Gastrocnemius medialis (tissue), 4 donors: Measurements from ENCODE around the gene HMCN2. TPM values are rescaled to one million over a fixed set of nuclear protein-coding genes. Genes with fewer than 3 reads are reported as not detected.

Experiments
- ATAC-seq, 2 donors: fragments of 150-250 bp; one replicate each; pipeline ENCODE4 v1.9.1; 2016
- DNase-seq, 2 donors: peaks; one replicate each; pipeline ENCODE4 v3.0.0-alpha.2; 2019
- H3K27ac ChIP-seq, 4 donors: fragments of 200-600 bp; sonication (generic); 1 replicate in 1 of 4; 2 replicates in 3 of 4; pipeline ENCODE4 v1.5.1; 2016 to 2018; ENCODE audit warnings: mild to moderate bottlenecking in 2 of 4, moderate library complexity in 1 of 4
- H3K27me3 ChIP-seq, 3 donors: fragments of 200-600 bp; sonication (generic) in 2 of 3; 1 replicate in 1 of 3; 2 replicates in 2 of 3; pipeline versions ENCODE4 v1.5.1 to v1.6.0; 2016 to 2019; ENCODE audit warnings: mild to moderate bottlenecking in 1 of 3, moderate library complexity in 1 of 3
- H3K36me3 ChIP-seq, 2 donors: fragments of 200-600 bp; sonication (generic) in 1 of 2; one replicate each; pipeline ENCODE4 v1.5.1; 2017 to 2018
- H3K4me1 ChIP-seq, 2 donors: fragments of 200-600 bp; sonication (generic) in 1 of 2; one replicate each; pipeline ENCODE4 v1.5.1; 2016 to 2017; ENCODE audit warnings: mild to moderate bottlenecking in 2 of 2
- H3K4me3 ChIP-seq, 4 donors: fragments of 200-600 bp; sonication (generic) in 3 of 4; 1 replicate in 1 of 4; 2 replicates in 3 of 4; pipeline ENCODE4 v1.5.1; 2016 to 2019; ENCODE audit warnings: mild to moderate bottlenecking in 2 of 4
- H3K9me3 ChIP-seq, 3 donors: fragments of 200-600 bp; sonication (generic) in 2 of 3; 1 replicate in 1 of 3; 2 replicates in 2 of 3; pipeline ENCODE4 v1.5.1; 2016 to 2019
- POLR2A ChIP-seq, 2 donors: fragments of 450-650 bp; IDR thresholded peaks; one replicate each; pipeline ENCODE4 v1.6.1; 2017; ENCODE audit warnings: antibody characterized with exemption in 2 of 2, mild to moderate bottlenecking in 2 of 2, moderate library complexity in 2 of 2
- in situ Hi-C, 4 donors: fragments of 200-750 bp; cut with MboI; loops; one replicate each; pipeline versions ENCODE4 v1.15.0 to v1.8.0; 2017; ENCODE audit warnings: low sequenced_read_pairs in 4 of 4
- intact Hi-C: fragments of 100-400 bp; cut with DNase I; formaldehyde crosslinking; loops from one replicate; pipeline ENCODE4 v1.15.1; 2023; ENCODE audit warnings: low total_unique reads
- total RNA-seq, 4 donors: library from RNA; depleted of rRNA; stranded (reverse); fragments of >200 nt; gene quantifications; one replicate each; pipeline versions ENCODE4 v1.1.0 to v1.2.3, GENCODE V29; 2016
- TF ChIP-seq, protein P1 (sequence below), 5 experiments: fragments of 450-650 bp in 3 of 5; fragments of 200-600 bp in 2 of 5; sonication (generic) in 2 of 5; IDR thresholded peaks in 4 of 5; conservative IDR thresholded peaks in 1 of 5; 1 replicate in 4 of 5; 2 replicates in 1 of 5; pipeline ENCODE4 v1.5.1; 2016 to 2019; ENCODE audit warnings: antibody characterized with exemption in 5 of 5, mild to moderate bottlenecking in 3 of 5, moderate library complexity in 3 of 5

The HMCN2 gene
- total RNA-seq, 4 donors from 2014 or later: 1.9 to 8.5 (median 7.7) TPM

DNA sequence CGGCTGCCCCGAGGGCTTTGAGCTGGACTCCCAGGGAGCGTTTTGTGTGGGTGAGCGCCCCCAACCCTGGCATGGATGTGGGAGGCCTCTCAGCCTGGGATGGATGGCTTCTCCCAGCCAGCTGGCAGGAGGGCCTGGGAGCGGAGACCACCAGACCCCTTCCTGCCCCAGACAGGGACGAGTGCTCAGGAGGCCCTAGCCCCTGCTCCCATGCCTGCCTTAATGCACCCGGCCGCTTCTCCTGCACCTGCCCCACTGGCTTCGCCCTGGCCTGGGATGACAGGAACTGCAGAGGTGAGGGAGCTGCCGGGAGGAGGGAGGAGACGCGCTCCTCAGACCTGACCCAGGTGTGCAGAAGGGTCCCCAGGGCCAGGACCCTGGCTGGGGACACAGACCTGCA lies 161.8 kb downstream of the HMCN2 start:
- intact Hi-C loops: no loop called here
- peaks cover 0 to 3% (median 3%) of the 10 kb centered on the region in 3 donors for H3K27me3 ChIP-seq
- no peak overlapping the region for H3K27ac ChIP-seq

DNA sequence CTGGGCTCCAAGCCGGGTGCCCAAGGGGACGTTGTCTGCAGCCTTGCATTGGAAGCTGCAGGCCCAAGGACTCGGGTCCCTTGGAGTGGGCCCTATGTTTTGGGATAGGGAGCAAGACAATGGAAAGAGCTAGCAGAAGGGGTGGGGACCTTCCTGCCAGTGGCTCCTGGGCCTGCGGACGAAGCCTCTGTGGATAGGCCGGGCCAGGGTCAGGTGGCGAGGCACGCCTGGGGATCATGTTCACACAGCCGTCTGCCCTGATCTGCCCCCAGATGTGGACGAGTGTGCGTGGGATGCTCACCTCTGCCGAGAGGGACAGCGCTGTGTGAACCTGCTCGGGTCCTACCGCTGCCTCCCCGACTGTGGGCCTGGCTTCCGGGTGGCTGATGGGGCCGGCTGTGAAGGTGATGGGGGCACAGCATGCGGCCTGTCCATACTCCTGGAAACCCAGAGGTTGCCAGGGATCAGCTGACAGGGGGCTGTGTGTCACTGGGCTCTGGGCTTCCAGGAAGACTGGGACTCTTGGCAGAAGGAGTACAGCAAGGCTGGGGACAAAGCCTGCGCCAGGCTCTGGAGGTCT lies 162.6 kb downstream of the HMCN2 start:
- Histone ChIP-seq H3K36me3 (no peaks in the 10 kb centered on the region), H3K27me3 (no peaks in the 10 kb centered on the region), H3K4me1 (no peaks in the 10 kb centered on the region), H3K4me3 (no peak overlapping the region), H3K9me3 (no peaks in the 10 kb centered on the region), H3K27ac (no peak overlapping the region)
- ATAC-seq: no peak
- in situ Hi-C loops: no loop called here
- intact Hi-C loops: no loop called here
- no peak for DNase-seq
- no peak for TF ChIP-seq POLR2A (IDR thresholded peaks at IDR 0.05)
- TF ChIP-seq, protein P1, sequence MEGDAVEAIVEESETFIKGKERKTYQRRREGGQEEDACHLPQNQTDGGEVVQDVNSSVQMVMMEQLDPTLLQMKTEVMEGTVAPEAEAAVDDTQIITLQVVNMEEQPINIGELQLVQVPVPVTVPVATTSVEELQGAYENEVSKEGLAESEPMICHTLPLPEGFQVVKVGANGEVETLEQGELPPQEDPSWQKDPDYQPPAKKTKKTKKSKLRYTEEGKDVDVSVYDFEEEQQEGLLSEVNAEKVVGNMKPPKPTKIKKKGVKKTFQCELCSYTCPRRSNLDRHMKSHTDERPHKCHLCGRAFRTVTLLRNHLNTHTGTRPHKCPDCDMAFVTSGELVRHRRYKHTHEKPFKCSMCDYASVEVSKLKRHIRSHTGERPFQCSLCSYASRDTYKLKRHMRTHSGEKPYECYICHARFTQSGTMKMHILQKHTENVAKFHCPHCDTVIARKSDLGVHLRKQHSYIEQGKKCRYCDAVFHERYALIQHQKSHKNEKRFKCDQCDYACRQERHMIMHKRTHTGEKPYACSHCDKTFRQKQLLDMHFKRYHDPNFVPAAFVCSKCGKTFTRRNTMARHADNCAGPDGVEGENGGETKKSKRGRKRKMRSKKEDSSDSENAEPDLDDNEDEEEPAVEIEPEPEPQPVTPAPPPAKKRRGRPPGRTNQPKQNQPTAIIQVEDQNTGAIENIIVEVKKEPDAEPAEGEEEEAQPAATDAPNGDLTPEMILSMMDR (IDR thresholded peaks at IDR 0.05 in 4 of 5, conservative IDR thresholded peaks at IDR 0.05 in 1 of 5): no peak

More for the DNA sequence above, 161.8 kb downstream of the HMCN2 start:
- Histone ChIP-seq H3K36me3 (no peaks in the 10 kb centered on the region), H3K9me3 (no peaks in the 10 kb centered on the region), H3K4me1 (no peaks in the 10 kb centered on the region), H3K4me3 (no peak overlapping the region)
- in situ Hi-C loops: no loop called here
- TF ChIP-seq, protein P1 (IDR thresholded peaks at IDR 0.05 in 4 of 5, conservative IDR thresholded peaks at IDR 0.05 in 1 of 5): no peak
- no peak for TF ChIP-seq POLR2A (IDR thresholded peaks at IDR 0.05)
- DNase-seq (no peak), ATAC-seq (no peak)

- DNase-seq (no peak), ATAC-seq (no peak)
- H3K4me3 ChIP-seq: no peak overlapping the region
- in situ Hi-C loops (no loop called here), intact Hi-C loops (no loop called here)
- no peaks in the 10 kb centered on the region for H3K4me1 ChIP-seq
- H3K27me3 ChIP-seq: no peaks in the 10 kb centered on the region
- TF ChIP-seq POLR2A (IDR thresholded peaks at IDR 0.05): no peak
- H3K9me3 ChIP-seq: no peaks in the 10 kb centered on the region
- H3K36me3 ChIP-seq: no peaks in the 10 kb centered on the region
- no peak overlapping the region for H3K27ac ChIP-seq
Measured at GRCh38 chr9:130429381-130429780, 163.8 kb downstream of the HMCN2 start.

DNA sequence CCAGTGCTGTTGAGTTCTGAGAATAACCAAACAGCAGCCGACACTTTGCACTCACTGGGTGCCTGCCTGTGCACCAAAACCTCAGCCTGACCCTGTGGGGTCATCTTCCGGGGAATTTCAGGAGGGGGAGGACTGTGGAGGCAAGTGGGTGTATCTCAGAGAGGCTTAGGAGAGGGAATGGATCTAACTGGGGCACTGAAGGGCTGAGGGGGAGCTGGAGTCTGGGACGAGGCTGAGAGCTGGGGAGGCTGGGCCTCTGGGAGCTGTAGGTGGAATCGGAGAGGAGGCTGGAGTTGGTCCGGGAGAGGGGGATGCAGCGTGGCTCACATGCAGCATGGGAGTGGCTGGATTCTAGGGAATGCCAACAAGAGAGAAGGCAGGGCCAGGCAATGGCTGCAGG lies 164.3 kb downstream of the HMCN2 start:
- intact Hi-C loops: no loop called here
- H3K36me3 ChIP-seq: no peaks in the 10 kb centered on the region
- in situ Hi-C loops: no loop called here
- ATAC-seq (no peak), DNase-seq (no peak)
- no peak for TF ChIP-seq POLR2A (IDR thresholded peaks at IDR 0.05)
- TF ChIP-seq, protein P1 (IDR thresholded peaks at IDR 0.05 in 4 of 5, conservative IDR thresholded peaks at IDR 0.05 in 1 of 5): no peak
- no peak overlapping the region for H3K4me3 ChIP-seq
- H3K4me1 ChIP-seq: no peaks in the 10 kb centered on the region
- no peaks in the 10 kb centered on the region for H3K9me3 ChIP-seq
- no peaks in the 10 kb centered on the region for H3K27me3 ChIP-seq
- no peak overlapping the region for H3K27ac ChIP-seq

DNA sequence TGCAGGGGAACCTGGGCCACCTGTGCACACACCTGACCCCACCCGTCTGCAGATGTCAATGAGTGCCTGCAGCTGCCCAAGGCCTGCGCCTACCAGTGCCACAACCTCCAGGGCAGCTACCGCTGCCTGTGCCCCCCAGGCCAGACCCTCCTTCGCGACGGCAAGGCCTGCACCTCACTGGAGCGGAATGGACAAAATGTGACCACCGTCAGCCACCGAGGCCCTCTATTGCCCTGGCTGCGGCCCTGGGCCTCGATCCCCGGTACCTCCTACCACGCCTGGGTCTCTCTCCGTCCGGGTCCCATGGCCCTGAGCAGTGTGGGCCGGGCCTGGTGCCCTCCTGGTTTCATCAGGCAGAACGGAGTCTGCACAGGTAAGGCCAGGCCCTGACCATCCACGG lies 164.7 kb downstream of the HMCN2 start:
- no peak for ATAC-seq
- H3K27me3 ChIP-seq: no peaks in the 10 kb centered on the region
- H3K36me3 ChIP-seq: no peaks in the 10 kb centered on the region
- no peaks in the 10 kb centered on the region for H3K4me1 ChIP-seq
- in situ Hi-C loops: no loop called here
- intact Hi-C loops: no loop called here
- no peak for DNase-seq
- TF ChIP-seq POLR2A (IDR thresholded peaks at IDR 0.05): no peak
- TF ChIP-seq, protein P1 (IDR thresholded peaks at IDR 0.05 in 4 of 5, conservative IDR thresholded peaks at IDR 0.05 in 1 of 5): no peak
- H3K4me3 ChIP-seq: no peak overlapping the region
- H3K9me3 ChIP-seq: no peaks in the 10 kb centered on the region
- no peak overlapping the region for H3K27ac ChIP-seq
